Neural cell (in vitro differentiated cells): ENCODE results near the gene CCNJ. TPM values are rescaled to one million over a fixed set of nuclear protein-coding genes. Genes with fewer than 3 reads are reported as not detected.

Source experiments
- H2AFZ ChIP-seq: fragments of 200-600, 300-800 bp; sonication (generic), shearing (Covaris generic); 2 replicates; pipeline ENCODE4 v1.6.0; 2014; ENCODE audit warnings: low read depth, mild to moderate bottlenecking, antibody characterized with exemption, low read length, moderate library complexity
- H3F3A ChIP-seq: fragments of 200-600 bp; shearing (Covaris generic); 2 replicates; pipeline ENCODE4 v1.6.1; 2016; ENCODE audit warnings: mild to moderate bottlenecking, moderate library complexity, mixed read lengths, antibody characterized with exemption, low read length; ENCODE audit not compliant: insufficient read depth, poor library complexity, severe bottlenecking
- H3K27ac ChIP-seq: fragments of 200-600, 300-800 bp; sonication (generic), shearing (Covaris generic); 2 replicates; pipeline ENCODE4 v1.5.1; 2014; ENCODE audit warnings: mild to moderate bottlenecking, low read length, moderate library complexity
- H3K27me3 ChIP-seq: fragments of 300-800, 200-600 bp; sonication (generic), shearing (Covaris generic); 2 replicates; pipeline ENCODE4 v1.6.0; 2014; ENCODE audit warnings: mild to moderate bottlenecking, low read depth, low read length, moderate library complexity; ENCODE audit not compliant: insufficient read depth
- H3K36me3 ChIP-seq: fragments of 300-800, 200-600 bp; sonication (generic), shearing (Covaris generic); 2 replicates; pipeline ENCODE4 v1.5.1; 2014; ENCODE audit warnings: mild to moderate bottlenecking, antibody characterized with exemption, low read length, moderate library complexity; ENCODE audit not compliant: insufficient read depth
- H3K4me2 ChIP-seq: fragments of 300-800, 200-600 bp; sonication (generic), shearing (Covaris generic); 2 replicates; pipeline ENCODE4 v1.6.0; 2014; ENCODE audit warnings: mild to moderate bottlenecking, low read length
- H3K4me3 ChIP-seq: fragments of 300-800, 200-600 bp; sonication (generic), shearing (Covaris generic); 2 replicates; pipeline ENCODE4 v1.5.1; 2014; ENCODE audit warnings: mild to moderate bottlenecking, low read length, moderate library complexity
- H3K79me2 ChIP-seq: fragments of 200-600 bp; shearing (Covaris generic); replicated peaks from 2 replicates; pipeline ENCODE4 v1.6.0; 2014; ENCODE audit warnings: mild to moderate bottlenecking, low read length, moderate library complexity; ENCODE audit not compliant: insufficient read depth
- H3K9ac ChIP-seq: fragments of 300-800, 200-600 bp; sonication (generic), shearing (Covaris generic); 2 replicates; pipeline ENCODE4 v1.6.1; 2016; ENCODE audit warnings: mild to moderate bottlenecking, low read length, mixed read lengths
- H3K9me2 ChIP-seq: fragments of 200-600 bp; shearing (Covaris generic); 2 replicates; pipeline ENCODE4 v1.6.1; 2016; ENCODE audit warnings: mild to moderate bottlenecking, low read length, mixed read lengths; ENCODE audit not compliant: insufficient read depth
- H3K9me3 ChIP-seq: fragments of 200-600, 300-800 bp; sonication (generic), shearing (Covaris generic); 2 replicates; pipeline ENCODE4 v1.6.1; 2016; ENCODE audit warnings: mild to moderate bottlenecking, mixed run types, low read length, moderate library complexity, mixed read lengths
- H4K20me1 ChIP-seq: fragments of 200-600 bp; shearing (Covaris generic); 2 replicates; pipeline ENCODE4 v1.6.1; 2016; ENCODE audit warnings: mild to moderate bottlenecking, mixed run types; ENCODE audit not compliant: insufficient read depth
- CTCF ChIP-seq: fragments of 450-650 bp; IDR thresholded peaks from 2 replicates; pipeline ENCODE4 v1.5.1; 2014; ENCODE audit warnings: antibody characterized with exemption, mild to moderate bottlenecking, moderate library complexity; ENCODE audit not compliant: poor library complexity, severe bottlenecking
- EP300 ChIP-seq: fragments of 450-650 bp; conservative IDR thresholded peaks from 2 replicates; pipeline ENCODE4 v1.6.1; 2014; ENCODE audit warnings: antibody characterized with exemption, mild to moderate bottlenecking, moderate library complexity; ENCODE audit not compliant: poor library complexity, severe bottlenecking
- EZH2 ChIP-seq: fragments of 200-600, 300-800 bp; shearing (Covaris generic), sonication (generic); IDR thresholded peaks from 2 replicates; pipeline ENCODE4 v1.6.1; 2014; ENCODE audit warnings: antibody characterized with exemption, low read length, borderline replicate concordance, mild to moderate bottlenecking; ENCODE audit not compliant: insufficient read depth, poor library complexity, severe bottlenecking
- MXI1 ChIP-seq: fragments of 450-650 bp; conservative IDR thresholded peaks from 2 replicates; pipeline ENCODE4 v1.6.1; 2014; ENCODE audit warnings: antibody characterized with exemption, mild to moderate bottlenecking; ENCODE audit not compliant: poor library complexity, severe bottlenecking
- POLR2AphosphoS5 ChIP-seq: IDR thresholded peaks from 2 replicates; pipeline ENCODE4 v1.6.1; 2012
- RAD21 ChIP-seq: fragments of 450-650 bp; conservative IDR thresholded peaks from 2 replicates; pipeline ENCODE4 v1.6.1; 2014; ENCODE audit warnings: antibody characterized with exemption, mild to moderate bottlenecking, moderate library complexity
- REST ChIP-seq: IDR thresholded peaks from 2 replicates; pipeline ENCODE4 v1.6.1; 2012; ENCODE audit warnings: borderline replicate concordance
- SMC3 ChIP-seq: fragments of 450-650 bp; conservative IDR thresholded peaks from 2 replicates; pipeline ENCODE4 v1.6.1; 2014; ENCODE audit warnings: antibody characterized with exemption, mild to moderate bottlenecking, moderate library complexity; ENCODE audit not compliant: poor library complexity
- TAF1 ChIP-seq: IDR thresholded peaks from 2 replicates; pipeline ENCODE4 v1.6.1; 2012; ENCODE audit warnings: low read depth
- polyA plus RNA-seq: library from polyadenylated mRNA; depleted of rRNA; stranded (reverse); fragments of >200 nt; gene quantifications from 2 replicates; pipeline ENCODE4 v1.2.3, GENCODE V29; 2014

The CCNJ gene
- polyA plus RNA-seq, 1 donor from 2014 or later, result 41.0 TPM

GRCh38 chr10:96023168-96023567 lies 20.2 kb upstream of the CCNJ start:
- no peak for TF ChIP-seq EP300
- no peak for TF ChIP-seq SMC3
- TF ChIP-seq EZH2, result no peak
- no peak for TF ChIP-seq TAF1
- no peak for TF ChIP-seq MXI1
- TF ChIP-seq POLR2AphosphoS5, result no peak
- TF ChIP-seq CTCF, result no peak
- no peak for TF ChIP-seq REST
- no peak for TF ChIP-seq RAD21
- Histone ChIP-seq H3F3A (no peaks in the 10 kb centered on the region), H2AFZ (no peak overlapping the region), H3K27ac (no peak overlapping the region), H3K36me3 (no peaks in the 10 kb centered on the region), H3K79me2 (no peaks in the 10 kb centered on the region), H3K27me3 (no peaks in the 10 kb centered on the region), H3K4me3 (no peak overlapping the region), H3K9ac (no peak overlapping the region), H3K9me2 (no peaks in the 10 kb centered on the region), H4K20me1 (no peaks in the 10 kb centered on the region), H3K4me2 (no peak overlapping the region), H3K9me3 (no peaks in the 10 kb centered on the region)

GRCh38 chr10:96025566-96025965 lies 17.8 kb upstream of the CCNJ start:
- Histone ChIP-seq H3K4me3 (no peak overlapping the region), H4K20me1 (no peaks in the 10 kb centered on the region), H3F3A (no peaks in the 10 kb centered on the region), H3K27me3 (no peaks in the 10 kb centered on the region), H3K9me2 (no peaks in the 10 kb centered on the region), H3K27ac (no peak overlapping the region), H3K79me2 (no peaks in the 10 kb centered on the region), H3K9ac (no peak overlapping the region), H3K4me2 (no peak overlapping the region), H3K9me3 (no peaks in the 10 kb centered on the region), H3K36me3 (no peaks in the 10 kb centered on the region), H2AFZ (no peak overlapping the region)
- TF ChIP-seq EP300 (no peak), SMC3 (no peak), RAD21 (no peak), REST (no peak), EZH2 (no peak), POLR2AphosphoS5 (no peak), MXI1 (no peak), CTCF (no peak), TAF1 (no peak)
